ENCODE measurements around the gene CCDC154.

CCDC154 gene

DNA sequence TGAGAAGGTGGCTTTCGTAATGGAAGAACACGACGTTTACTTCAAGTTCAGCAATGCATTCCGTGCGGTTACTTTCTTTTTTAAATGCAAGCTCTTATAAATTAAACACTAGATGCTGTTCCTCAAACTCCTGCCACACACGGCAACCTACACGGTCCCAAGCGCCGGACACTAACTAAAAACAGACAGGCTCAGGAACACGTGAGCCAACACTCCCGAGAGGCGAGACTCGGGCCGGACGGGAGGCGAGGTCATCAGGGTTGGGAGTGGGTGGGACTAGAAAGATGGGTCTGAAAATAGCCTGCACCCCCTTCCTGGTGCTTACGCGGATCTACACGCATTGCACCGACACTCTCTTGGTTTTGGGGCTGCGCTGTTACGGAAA is 24.1 kb upstream of the CCDC154 start:
- Histone ChIP-seq H3K27me3 (no peaks in the 10 kb centered on the region), H3K4me3 (ENCODE audit: low read depth, low read length) (no peak overlapping the region), H3K36me3 (no peaks in the 10 kb centered on the region), H3K4me1 (no peaks in the 10 kb centered on the region), H3K9me3 (no peaks in the 10 kb centered on the region)
- no peak for DNase-seq
- TF ChIP-seq, protein P1, sequence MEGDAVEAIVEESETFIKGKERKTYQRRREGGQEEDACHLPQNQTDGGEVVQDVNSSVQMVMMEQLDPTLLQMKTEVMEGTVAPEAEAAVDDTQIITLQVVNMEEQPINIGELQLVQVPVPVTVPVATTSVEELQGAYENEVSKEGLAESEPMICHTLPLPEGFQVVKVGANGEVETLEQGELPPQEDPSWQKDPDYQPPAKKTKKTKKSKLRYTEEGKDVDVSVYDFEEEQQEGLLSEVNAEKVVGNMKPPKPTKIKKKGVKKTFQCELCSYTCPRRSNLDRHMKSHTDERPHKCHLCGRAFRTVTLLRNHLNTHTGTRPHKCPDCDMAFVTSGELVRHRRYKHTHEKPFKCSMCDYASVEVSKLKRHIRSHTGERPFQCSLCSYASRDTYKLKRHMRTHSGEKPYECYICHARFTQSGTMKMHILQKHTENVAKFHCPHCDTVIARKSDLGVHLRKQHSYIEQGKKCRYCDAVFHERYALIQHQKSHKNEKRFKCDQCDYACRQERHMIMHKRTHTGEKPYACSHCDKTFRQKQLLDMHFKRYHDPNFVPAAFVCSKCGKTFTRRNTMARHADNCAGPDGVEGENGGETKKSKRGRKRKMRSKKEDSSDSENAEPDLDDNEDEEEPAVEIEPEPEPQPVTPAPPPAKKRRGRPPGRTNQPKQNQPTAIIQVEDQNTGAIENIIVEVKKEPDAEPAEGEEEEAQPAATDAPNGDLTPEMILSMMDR (IDR thresholded peaks at IDR 0.05; ENCODE audit: low read depth, low read length): no peak

DNA sequence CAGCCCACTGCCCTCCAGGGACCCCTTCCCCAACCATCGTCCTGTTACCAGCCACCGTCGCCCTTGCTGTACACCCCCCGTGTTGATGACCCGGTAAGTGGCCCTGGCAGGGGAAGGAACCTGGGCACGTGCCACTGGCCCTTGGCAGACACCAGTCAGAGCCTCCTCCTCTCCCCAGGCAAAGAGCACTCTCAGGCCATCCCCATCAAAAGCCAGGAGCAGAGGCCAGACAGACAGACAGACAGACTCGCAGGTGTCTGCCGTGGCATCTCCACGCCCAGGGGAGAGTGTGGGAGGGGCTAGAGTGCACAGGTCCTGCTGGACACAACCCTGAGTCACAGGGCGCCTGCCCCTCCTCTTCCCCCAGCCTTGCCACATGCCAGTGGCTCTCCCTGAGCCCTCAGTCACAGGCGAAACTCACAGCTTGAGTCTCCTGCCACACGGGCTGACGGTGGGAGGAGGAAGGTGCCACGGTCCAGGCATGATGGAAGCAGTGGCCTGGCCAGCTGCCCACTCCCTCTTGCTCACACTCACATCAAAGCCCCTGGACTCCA is 22.7 kb upstream of the CCDC154 start:
- DNase-seq: no peak
- TF ChIP-seq, protein P1 (IDR thresholded peaks at IDR 0.05; ENCODE audit: low read depth, low read length): no peak
- H3K36me3 ChIP-seq: no peaks in the 10 kb centered on the region
- H3K4me3 ChIP-seq (ENCODE audit: low read depth, low read length): no peak overlapping the region
- no peaks in the 10 kb centered on the region for H3K9me3 ChIP-seq
- H3K27me3 ChIP-seq: no peaks in the 10 kb centered on the region
- no peaks in the 10 kb centered on the region for H3K4me1 ChIP-seq

DNA sequence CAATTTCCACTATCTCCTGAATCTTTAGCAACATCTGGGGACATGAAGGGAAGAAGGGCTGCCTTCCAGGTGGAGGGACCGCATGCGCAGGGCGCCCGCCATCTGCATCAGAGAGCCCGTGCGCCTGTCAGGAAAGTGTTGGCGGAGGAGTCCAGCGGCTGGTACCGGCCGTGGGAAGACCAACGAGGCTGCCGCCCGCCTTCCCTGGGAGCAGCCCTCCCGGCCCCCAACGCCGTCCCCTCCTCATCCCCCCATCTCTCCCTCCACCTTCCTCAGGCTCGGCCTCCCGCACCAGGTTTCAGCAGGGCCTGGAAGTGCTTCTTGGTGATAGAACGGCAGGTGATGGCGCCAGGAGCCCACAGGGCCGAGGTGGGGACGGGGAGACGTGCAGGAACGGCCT is 21.7 kb upstream of the CCDC154 start:
- Histone ChIP-seq H3K9me3 (no peaks in the 10 kb centered on the region), H3K27me3 (no peaks in the 10 kb centered on the region), H3K36me3 (peaks cover 2% of the 10 kb centered on the region), H3K4me1 (no peaks in the 10 kb centered on the region), H3K4me3 (ENCODE audit: low read depth, low read length) (no peak overlapping the region)
- TF ChIP-seq, protein P1 (IDR thresholded peaks at IDR 0.05; ENCODE audit: low read depth, low read length): no peak
- DNase-seq: no peak

DNA sequence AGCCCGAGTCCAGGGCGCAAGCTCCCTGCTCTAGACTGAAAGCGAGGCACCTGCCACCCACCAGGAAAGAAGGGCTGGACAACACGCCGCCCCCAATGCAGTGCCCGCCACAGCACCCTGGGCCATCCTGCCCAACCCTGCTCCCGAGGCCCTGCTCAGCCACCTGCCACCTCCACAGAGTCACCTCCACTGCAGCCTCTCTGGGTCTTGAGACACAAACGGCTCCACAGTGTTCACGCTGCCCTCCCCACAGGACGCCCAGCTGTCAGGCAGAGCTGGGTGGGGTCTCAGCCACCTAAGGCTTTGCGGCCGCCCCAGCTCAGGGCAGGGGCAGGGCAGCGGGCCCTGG is 21.2 kb upstream of the CCDC154 start:
- H3K9me3 ChIP-seq: no peaks in the 10 kb centered on the region
- no peak overlapping the region for H3K4me3 ChIP-seq (ENCODE audit: low read depth, low read length)
- no peaks in the 10 kb centered on the region for H3K27me3 ChIP-seq
- peaks cover 8% of the 10 kb centered on the region for H3K36me3 ChIP-seq
- H3K4me1 ChIP-seq: no peaks in the 10 kb centered on the region
- DNase-seq: no peak
- TF ChIP-seq, protein P1 (IDR thresholded peaks at IDR 0.05; ENCODE audit: low read depth, low read length): no peak

DNA sequence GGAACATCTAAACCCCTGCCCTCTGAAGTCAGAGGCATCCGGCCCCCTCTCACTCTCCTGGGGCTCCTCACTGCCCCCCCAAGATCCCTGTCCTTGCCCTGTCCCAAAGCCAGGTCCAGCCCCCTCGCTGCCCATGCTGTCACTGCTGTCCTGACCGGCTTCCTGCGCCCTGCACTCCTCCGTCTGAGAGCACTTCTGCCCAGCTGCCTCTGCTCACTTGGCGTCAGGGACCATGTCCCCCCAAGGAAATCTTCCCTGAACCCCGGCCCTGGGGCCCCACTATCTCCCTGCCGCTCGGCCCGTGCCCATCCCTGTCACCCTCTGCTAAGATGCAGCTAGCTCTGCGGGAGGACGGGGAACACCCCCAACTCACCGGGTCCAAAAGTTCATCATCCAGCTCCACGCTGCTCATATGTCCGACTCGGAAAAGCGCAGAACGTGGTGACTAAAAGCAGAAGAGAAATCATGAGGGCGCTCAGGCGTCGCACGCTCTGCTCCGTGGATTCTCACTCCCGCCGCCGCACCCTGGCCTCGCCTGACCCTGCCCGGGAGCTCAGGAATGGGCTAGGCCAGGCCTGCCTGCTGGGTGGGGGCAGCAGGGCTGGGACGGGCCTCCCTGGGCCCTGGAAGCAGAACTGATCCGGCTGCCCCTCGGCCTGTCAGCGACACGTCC is 20.7 kb upstream of the CCDC154 start:
- Histone ChIP-seq H3K9me3 (no peaks in the 10 kb centered on the region), H3K4me3 (ENCODE audit: low read depth, low read length) (no peak overlapping the region), H3K36me3 (peaks cover 13% of the 10 kb centered on the region), H3K4me1 (no peaks in the 10 kb centered on the region), H3K27me3 (no peaks in the 10 kb centered on the region)
- TF ChIP-seq, protein P1 (IDR thresholded peaks at IDR 0.05; ENCODE audit: low read depth, low read length): no peak
- no peak for DNase-seq

DNA sequence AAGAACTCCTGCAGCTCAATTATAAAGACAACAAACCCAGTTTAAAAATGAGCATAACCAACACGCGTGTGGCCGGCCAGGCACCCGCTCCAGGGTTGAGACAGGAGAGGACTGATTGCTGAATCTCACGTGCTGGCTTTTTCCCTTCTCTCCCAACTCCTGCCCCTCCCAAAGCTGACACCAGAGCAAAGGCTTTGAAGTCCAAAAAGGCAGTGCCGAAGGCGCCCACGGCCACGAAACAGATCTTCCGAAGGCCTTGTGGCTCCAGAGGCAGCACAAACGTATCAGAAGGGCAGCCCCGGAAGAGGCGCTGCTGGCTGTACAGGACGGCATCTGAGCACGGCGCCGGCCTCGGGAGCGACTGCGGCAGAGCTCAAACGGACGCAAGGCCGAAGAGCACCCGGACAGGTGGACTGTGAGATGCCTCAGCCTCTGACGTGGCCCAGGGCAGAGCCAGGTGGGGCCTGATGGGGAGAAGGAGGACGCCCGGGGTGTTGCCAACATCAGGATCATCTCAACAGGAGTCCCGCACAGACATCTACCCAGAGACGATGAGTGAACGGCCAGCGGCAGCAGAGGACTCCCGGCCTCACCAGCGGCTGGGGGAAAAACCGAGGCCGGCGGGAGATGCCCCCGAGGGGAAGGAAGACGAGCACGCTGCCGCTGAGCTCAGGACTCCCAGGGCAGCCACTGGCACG is 20.0 kb upstream of the CCDC154 start:
- Histone ChIP-seq H3K4me1 (no peaks in the 10 kb centered on the region), H3K4me3 (ENCODE audit: low read depth, low read length) (no peak overlapping the region), H3K27me3 (no peaks in the 10 kb centered on the region), H3K36me3 (peaks cover 13% of the 10 kb centered on the region), H3K9me3 (no peaks in the 10 kb centered on the region)
- TF ChIP-seq, protein P1 (IDR thresholded peaks at IDR 0.05; ENCODE audit: low read depth, low read length): no peak
- DNase-seq: no peak

Measured in BE2C (cell line).